Sigmoid colon (tissue), 7 donors: Measurements from ENCODE around the gene PRDM11. TPM values are rescaled to one million over a fixed set of nuclear protein-coding genes. Genes with fewer than 3 reads are reported as not detected.

Source experiments
- DNase-seq: peaks from one replicate; pipeline ENCODE4 v3.0.0-alpha.2; 2019
- H3K27ac ChIP-seq, 4 donors: fragments of 200-600 bp; sonication (generic); one replicate each; pipeline ENCODE4 v1.5.1; 2016 to 2019; ENCODE audit warnings: mild to moderate bottlenecking in 1 of 4
- H3K27me3 ChIP-seq, 3 donors: fragments of 200-600 bp; sonication (generic); one replicate each; pipeline ENCODE4 v1.5.1; 2019; ENCODE audit warnings: mild to moderate bottlenecking in 1 of 3
- H3K36me3 ChIP-seq, 4 donors: fragments of 200-600 bp; sonication (generic); one replicate each; pipeline ENCODE4 v1.5.1; 2016 to 2019
- H3K4me1 ChIP-seq, 4 donors: fragments of 200-600 bp; sonication (generic); one replicate each; pipeline ENCODE4 v1.5.1; 2017 to 2019
- H3K4me3 ChIP-seq, 4 donors: fragments of 200-600 bp; sonication (generic); one replicate each; pipeline ENCODE4 v1.5.1; 2017 to 2019; ENCODE audit warnings: mild to moderate bottlenecking in 2 of 4, moderate library complexity in 1 of 4
- H3K9me3 ChIP-seq, 4 donors: fragments of 200-600 bp in 3 of 4; sonication (generic) in 3 of 4; one replicate each; pipeline versions ENCODE4 v1.5.1 to v1.6.1; 2013 to 2019
- EP300 ChIP-seq, 4 donors: sonication (generic); formaldehyde crosslinking; IDR thresholded peaks; one replicate each; pipeline ENCODE4 v1.6.1; 2017; ENCODE audit warnings: antibody characterized with exemption in 4 of 4
- POLR2A ChIP-seq, 2 donors: fragments of 450-650 bp; IDR thresholded peaks; one replicate each; pipeline ENCODE4 v1.6.1; 2016; ENCODE audit warnings: antibody characterized with exemption in 2 of 2, mild to moderate bottlenecking in 2 of 2, moderate library complexity in 2 of 2
- POLR2AphosphoS5 ChIP-seq, 4 donors: sonication (generic); formaldehyde crosslinking; IDR thresholded peaks; one replicate each; pipeline ENCODE4 v1.6.1; 2017; ENCODE audit warnings: antibody characterized with exemption in 4 of 4
- WGBS, 2 donors: extraction: QIAGEN DNeasy Blood & Tissue Kit; methylation state at CpG; one replicate each; pipeline ENCODE4 v1.1.7; 2013; 5-methylcytosine and 5-hydroxymethylcytosine counted together
- intact Hi-C: fragments of 100-400 bp; cut with DNase I; formaldehyde crosslinking; loops from one replicate; pipeline ENCODE4 v1.15.1; 2023
- polyA plus RNA-seq, 3 donors: library from polyadenylated mRNA; stranded (reverse); fragments of 200-250 nt; gene quantifications; one replicate each; pipeline ENCODE4 v1.2.3, GENCODE V29; 2013
- total RNA-seq, 4 donors: library from RNA; depleted of rRNA; stranded (reverse); fragments of >200 nt; gene quantifications; one replicate each; pipeline ENCODE4 v1.1.0, GENCODE V29; 2016
- TF ChIP-seq, protein P1 (sequence below), 4 experiments: fragments of 450-650 bp in 3 of 4; fragments of 200-600 bp in 1 of 4; IDR thresholded peaks; one replicate each; pipeline ENCODE4 v1.5.1; 2016 to 2019; ENCODE audit warnings: antibody characterized with exemption in 4 of 4, mild to moderate bottlenecking in 3 of 4, moderate library complexity in 2 of 4
- donor health status: healthy with polysubstance abuse.
- donor health status: Bipolar disorder and iron deficiency.
- donor health status: healthy.

Gene PRDM11
- total and polyA plus RNA-seq, 7 donors, result 0.92 to 23.2 (median 12.7) TPM

- intact Hi-C loops, result no loop called here
- 88% methylated on average over 10 of the region's 10 CpGs for WGBS, 2 donors
Observed at GRCh38 chr11:45162916-45163879, 16.8 kb downstream of the PRDM11 start.

DNA sequence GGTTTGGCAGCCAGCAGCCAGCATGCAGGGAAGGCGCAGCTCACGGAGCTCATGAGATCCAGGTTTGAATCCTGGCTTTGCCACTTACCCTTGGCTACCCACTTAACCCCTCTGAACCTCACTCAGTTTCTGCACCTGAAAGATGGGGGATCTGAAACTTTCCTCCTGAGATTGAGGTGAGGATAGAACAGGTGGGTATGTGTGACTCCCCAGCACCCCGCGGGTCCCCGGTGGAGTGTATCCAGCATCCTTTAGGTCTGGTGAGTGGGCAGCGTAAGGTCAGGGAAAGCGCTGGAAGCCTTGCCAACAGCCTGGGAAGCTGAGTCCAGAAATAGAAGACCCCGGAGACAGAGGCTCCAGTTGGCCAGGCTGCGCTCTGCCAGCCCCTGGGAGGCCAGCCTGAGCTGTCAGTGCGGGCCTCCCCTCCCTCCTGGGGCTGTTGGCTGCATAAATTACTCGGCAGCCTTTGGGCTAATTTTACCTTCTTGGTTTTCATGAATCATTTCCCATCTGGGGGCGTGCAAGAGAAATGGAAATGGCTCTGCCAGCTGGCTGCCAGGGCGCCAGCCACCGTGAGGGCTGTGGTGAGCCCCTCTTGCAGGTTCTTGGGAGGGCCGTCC lies 17.6 kb downstream of the PRDM11 start:
- H3K27ac ChIP-seq, result peak overlapping the region in 1 of 4 donors; percentile 27
- 60 to 87% methylated on average over 15 of the region's 15 CpGs for WGBS, 2 donors
- no peak overlapping the region for H3K4me3 ChIP-seq
- H3K4me1 ChIP-seq, result peaks cover 0 to 40% (median 38%) of the 10 kb centered on the region in 4 donors
- no peaks in the 10 kb centered on the region for H3K27me3 ChIP-seq
- H3K36me3 ChIP-seq, result no peaks in the 10 kb centered on the region
- TF ChIP-seq, protein P1, sequence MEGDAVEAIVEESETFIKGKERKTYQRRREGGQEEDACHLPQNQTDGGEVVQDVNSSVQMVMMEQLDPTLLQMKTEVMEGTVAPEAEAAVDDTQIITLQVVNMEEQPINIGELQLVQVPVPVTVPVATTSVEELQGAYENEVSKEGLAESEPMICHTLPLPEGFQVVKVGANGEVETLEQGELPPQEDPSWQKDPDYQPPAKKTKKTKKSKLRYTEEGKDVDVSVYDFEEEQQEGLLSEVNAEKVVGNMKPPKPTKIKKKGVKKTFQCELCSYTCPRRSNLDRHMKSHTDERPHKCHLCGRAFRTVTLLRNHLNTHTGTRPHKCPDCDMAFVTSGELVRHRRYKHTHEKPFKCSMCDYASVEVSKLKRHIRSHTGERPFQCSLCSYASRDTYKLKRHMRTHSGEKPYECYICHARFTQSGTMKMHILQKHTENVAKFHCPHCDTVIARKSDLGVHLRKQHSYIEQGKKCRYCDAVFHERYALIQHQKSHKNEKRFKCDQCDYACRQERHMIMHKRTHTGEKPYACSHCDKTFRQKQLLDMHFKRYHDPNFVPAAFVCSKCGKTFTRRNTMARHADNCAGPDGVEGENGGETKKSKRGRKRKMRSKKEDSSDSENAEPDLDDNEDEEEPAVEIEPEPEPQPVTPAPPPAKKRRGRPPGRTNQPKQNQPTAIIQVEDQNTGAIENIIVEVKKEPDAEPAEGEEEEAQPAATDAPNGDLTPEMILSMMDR (IDR thresholded peaks at IDR 0.05), result no peak
- TF ChIP-seq POLR2A (IDR thresholded peaks at IDR 0.05) (no peak), POLR2AphosphoS5 (IDR thresholded peaks at IDR 0.05) (no peak), EP300 (IDR thresholded peaks at IDR 0.05) (no peak)
- intact Hi-C loops, result no loop called here
- no peaks in the 10 kb centered on the region for H3K9me3 ChIP-seq
- DNase-seq, result peak; percentile 46

More at GRCh38 chr11:45162916-45163879, 16.8 kb downstream of the PRDM11 start:
- Histone ChIP-seq H3K27ac (peak overlapping the region in 1 of 4 donors; percentile 11), H3K36me3 (no peaks in the 10 kb centered on the region), H3K27me3 (no peaks in the 10 kb centered on the region), H3K4me1 (peaks cover 0 to 47% (median 47%) of the 10 kb centered on the region in 4 donors), H3K9me3 (no peaks in the 10 kb centered on the region), H3K4me3 (no peak overlapping the region)
- DNase-seq, result peak; percentile 57
- TF ChIP-seq, protein P1 (IDR thresholded peaks at IDR 0.05), result no peak
- no peak for TF ChIP-seq EP300 (IDR thresholded peaks at IDR 0.05)
- TF ChIP-seq POLR2A (IDR thresholded peaks at IDR 0.05), result no peak
- no peak for TF ChIP-seq POLR2AphosphoS5 (IDR thresholded peaks at IDR 0.05)

GRCh38 chr11:45165386-45165785 lies 18.9 kb downstream of the PRDM11 start:
- Histone ChIP-seq H3K27ac (no peak overlapping the region), H3K27me3 (no peaks in the 10 kb centered on the region), H3K36me3 (no peaks in the 10 kb centered on the region), H3K4me3 (no peak overlapping the region), H3K4me1 (peaks cover 0 to 42% (median 33%) of the 10 kb centered on the region in 4 donors), H3K9me3 (no peaks in the 10 kb centered on the region)
- peak; percentile 27 for DNase-seq
- intact Hi-C loops, result no loop called here
- 92 to 93% methylated on average over 9 of the region's 9 CpGs for WGBS, 2 donors
- TF ChIP-seq, protein P1 (IDR thresholded peaks at IDR 0.05), result no peak
- no peak for TF ChIP-seq EP300 (IDR thresholded peaks at IDR 0.05)
- TF ChIP-seq POLR2AphosphoS5 (IDR thresholded peaks at IDR 0.05), result no peak
- TF ChIP-seq POLR2A (IDR thresholded peaks at IDR 0.05), result no peak

DNA sequence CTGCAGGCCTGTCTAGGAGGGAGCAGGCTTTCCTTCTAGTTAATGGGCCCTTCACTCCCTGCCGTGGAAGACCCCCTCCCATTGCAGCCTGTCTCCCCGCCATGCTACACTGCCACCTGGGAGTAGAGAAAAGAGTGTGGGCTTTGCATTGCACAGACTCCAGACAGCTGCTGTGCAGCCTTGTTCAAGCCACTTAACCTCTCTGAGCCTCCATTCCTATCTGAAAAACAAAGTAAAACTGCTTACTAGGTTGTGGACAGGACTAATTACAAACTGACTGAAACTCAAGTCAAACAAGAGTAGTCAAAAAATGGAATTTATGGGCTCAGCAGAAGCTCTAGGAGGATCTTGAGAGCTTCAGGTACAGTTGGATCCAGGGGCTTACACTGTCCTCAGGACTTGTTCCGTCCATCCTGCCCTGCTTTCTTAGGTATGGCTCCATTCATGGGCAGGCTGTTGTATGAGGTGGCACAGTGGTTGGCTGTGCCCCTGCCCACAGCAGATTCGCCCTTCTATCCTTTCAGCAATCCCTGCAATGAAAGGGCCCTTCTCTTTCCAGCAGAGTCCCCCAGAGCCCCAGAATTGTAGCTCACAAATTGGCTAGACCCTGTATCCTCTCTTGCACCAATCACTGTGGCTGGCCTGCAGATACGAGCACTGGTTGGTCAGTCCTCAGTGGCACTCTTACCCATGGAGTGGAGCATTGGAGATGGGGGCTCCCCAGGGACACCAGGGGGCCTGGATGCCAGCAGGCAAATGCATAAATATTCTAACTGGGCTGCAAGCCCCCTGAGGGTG lies 19.6 kb downstream of the PRDM11 start:
- Histone ChIP-seq H3K27ac (no peak overlapping the region), H3K4me3 (no peak overlapping the region), H3K36me3 (no peaks in the 10 kb centered on the region), H3K4me1 (peaks cover 0 to 37% (median 27%) of the 10 kb centered on the region in 4 donors), H3K27me3 (no peaks in the 10 kb centered on the region), H3K9me3 (no peaks in the 10 kb centered on the region)
- DNase-seq, result peak; percentile 27
- intact Hi-C loops, result no loop called here
- TF ChIP-seq, protein P1 (IDR thresholded peaks at IDR 0.05), result no peak
- no peak for TF ChIP-seq EP300 (IDR thresholded peaks at IDR 0.05)
- TF ChIP-seq POLR2A (IDR thresholded peaks at IDR 0.05), result no peak
- TF ChIP-seq POLR2AphosphoS5 (IDR thresholded peaks at IDR 0.05), result no peak
- 87 to 91% methylated on average over 5 of the region's 5 CpGs for WGBS, 2 donors
